GM23338 (cell line): Measurements from ENCODE around the gene SLC6A5. TPM values are rescaled to one million over a fixed set of nuclear protein-coding genes. Genes with fewer than 3 reads are reported as not detected.

Experiments used
- ATAC-seq: fragments of 200-7000 bp; cut with Tn5 transposase; 3 replicates; pipeline ENCODE4 v1.9.1; 2020
- DNase-seq: peaks from one replicate; pipeline ENCODE4 v3.0.0-alpha.2; 2015; ENCODE audit warnings: low spot score
- H2AFZ ChIP-seq: fragments of 200-600 bp; sonication (generic); 2 replicates; pipeline ENCODE4 v1.8.0; 2016; ENCODE audit warnings: antibody characterized with exemption, mild to moderate bottlenecking, moderate library complexity
- H3F3A ChIP-seq: fragments of 200-600 bp; sonication (generic); replicated peaks from 2 replicates; pipeline ENCODE4 v1.8.0; 2017; ENCODE audit warnings: antibody characterized with exemption, mixed run types, low read depth
- H3K27ac ChIP-seq: fragments of 200-600 bp; sonication (generic); 2 replicates; pipeline ENCODE4 v1.6.1; 2016; ENCODE audit warnings: low read depth
- H3K27me3 ChIP-seq: fragments of 200-600 bp; sonication (generic); 2 replicates; pipeline ENCODE4 v1.8.0; 2016; ENCODE audit warnings: mild to moderate bottlenecking, mixed run types, moderate library complexity; ENCODE audit not compliant: insufficient read depth
- H3K36me3 ChIP-seq: fragments of 200-600 bp; sonication (generic); 2 replicates; pipeline ENCODE4 v1.8.0; 2016; ENCODE audit warnings: mild to moderate bottlenecking; ENCODE audit not compliant: insufficient read depth
- H3K4me1 ChIP-seq: fragments of 200-600 bp; sonication (generic); 2 replicates; pipeline ENCODE4 v1.8.0; 2016; ENCODE audit warnings: mild to moderate bottlenecking, moderate library complexity; ENCODE audit not compliant: insufficient read depth
- H3K4me2 ChIP-seq: fragments of 200-600 bp; sonication (generic); 2 replicates; pipeline ENCODE4 v1.7.1; 2017; ENCODE audit warnings: mixed run types
- H3K4me3 ChIP-seq: fragments of 200-600 bp; sonication (generic); 2 replicates; pipeline ENCODE4 v1.6.1; 2016; ENCODE audit warnings: mixed run types
- H3K79me2 ChIP-seq: fragments of 200-600 bp; sonication (generic); replicated peaks from 2 replicates; pipeline ENCODE4 v1.8.0; 2017; ENCODE audit warnings: mild to moderate bottlenecking; ENCODE audit not compliant: insufficient read depth
- H3K9me2 ChIP-seq: fragments of 200-600 bp; sonication (generic); 2 replicates; pipeline ENCODE4 v1.8.0; 2017; ENCODE audit not compliant: insufficient read depth
- H4K20me1 ChIP-seq: fragments of 200-600 bp; sonication (generic); replicated peaks from 2 replicates; pipeline ENCODE4 v1.8.0; 2017; ENCODE audit warnings: mild to moderate bottlenecking; ENCODE audit not compliant: insufficient read depth
- H3K27ac Mint-ChIP-seq: 2 replicates; pipeline ENCODE4 v1.8.0; 2020; ENCODE audit warnings: inconsistent platforms, mild to moderate bottlenecking, moderate library complexity, mixed read lengths
- H3K27me3 Mint-ChIP-seq: 3 replicates; pipeline ENCODE4 v1.8.0; 2022; ENCODE audit warnings: low read depth, mild to moderate bottlenecking, moderate library complexity, mixed read lengths, inconsistent platforms; ENCODE audit not compliant: insufficient read depth, poor library complexity
- H3K36me3 Mint-ChIP-seq: 3 replicates; pipeline ENCODE4 v1.8.0; 2021; ENCODE audit warnings: low read depth, mild to moderate bottlenecking, inconsistent platforms, moderate library complexity, mixed read lengths
- H3K4me1 Mint-ChIP-seq: 3 replicates; pipeline ENCODE4 v1.8.0; 2020; ENCODE audit warnings: mild to moderate bottlenecking, inconsistent platforms, mixed read lengths
- H3K4me3 Mint-ChIP-seq: 3 replicates; pipeline ENCODE4 v1.8.0; 2021; ENCODE audit warnings: moderate library complexity, mild to moderate bottlenecking, inconsistent platforms, mixed read lengths
- H3K9me3 Mint-ChIP-seq: 3 replicates; pipeline ENCODE4 v1.8.0; 2020; ENCODE audit warnings: moderate library complexity, mild to moderate bottlenecking, inconsistent platforms, mixed read lengths
- CREB1 ChIP-seq: fragments of 250-450 bp; sonication (Bioruptor Pico); IDR thresholded peaks from 2 replicates; pipeline ENCODE4 v1.5.0; 2020; ENCODE audit warnings: low read depth, mild to moderate bottlenecking, moderate library complexity
- CTCF ChIP-seq, 2 experiments: fragments of 200-600 bp in 1 of 2; sonication (generic) in 1 of 2; conservative IDR thresholded peaks; 2 replicates each; pipeline versions ENCODE4 v1.5.1 to v1.6.1; 2016 to 2017; ENCODE audit warnings: antibody characterized with exemption in 2 of 2, low read depth in 2 of 2, mild to moderate bottlenecking in 2 of 2, moderate library complexity in 1 of 2
- ETS1 ChIP-seq: IDR thresholded peaks from 2 replicates; pipeline ENCODE4 v1.6.1; 2016; ENCODE audit warnings: antibody characterized with exemption
- EZH2 ChIP-seq: fragments of 200-600 bp; sonication (generic); IDR thresholded peaks from one replicate; pipeline ENCODE4 v1.8.0; 2017; ENCODE audit warnings: antibody characterized with exemption, mild to moderate bottlenecking, low read depth; ENCODE audit not compliant: unreplicated experiment
- EZH2phosphoT487 ChIP-seq: fragments of 200-600 bp; sonication (generic); IDR thresholded peaks from one replicate; pipeline ENCODE4 v1.8.1; 2018; ENCODE audit warnings: antibody characterized with exemption; ENCODE audit not compliant: unreplicated experiment
- JUNB ChIP-seq: IDR thresholded peaks from one replicate; pipeline ENCODE4 v1.6.1; 2016; ENCODE audit warnings: antibody characterized with exemption; ENCODE audit not compliant: unreplicated experiment
- NANOG ChIP-seq: IDR thresholded peaks from 2 replicates; pipeline ENCODE4 v1.6.1; 2016; ENCODE audit warnings: antibody characterized with exemption, borderline replicate concordance
- POLR2AphosphoS5 ChIP-seq: IDR thresholded peaks from 2 replicates; pipeline ENCODE4 v1.6.1; 2016; ENCODE audit warnings: antibody characterized with exemption, low read depth
- REST ChIP-seq: IDR thresholded peaks from one replicate; pipeline ENCODE4 v1.6.1; 2018; ENCODE audit warnings: antibody characterized with exemption; ENCODE audit not compliant: unreplicated experiment
- STAT1 ChIP-seq: IDR thresholded peaks from one replicate; pipeline ENCODE4 v1.6.1; 2016; ENCODE audit warnings: antibody characterized with exemption; ENCODE audit not compliant: unreplicated experiment
- ZNF114 ChIP-seq: fragments of 250-450 bp; sonication (Bioruptor Pico); IDR thresholded peaks from 2 replicates; pipeline ENCODE4 v1.5.0; 2020; ENCODE audit warnings: mild to moderate bottlenecking, moderate library complexity
- ZNF331 ChIP-seq: fragments of 250-450 bp; sonication (Bioruptor Pico); IDR thresholded peaks from 2 replicates; pipeline ENCODE4 v1.5.0; 2020; ENCODE audit warnings: low read depth, mild to moderate bottlenecking, moderate library complexity
- ZNF462 ChIP-seq: fragments of 250-450 bp; sonication (Bioruptor Pico); IDR thresholded peaks from 2 replicates; pipeline ENCODE4 v1.5.0; 2020; ENCODE audit warnings: mild to moderate bottlenecking, moderate library complexity
- polyA plus RNA-seq: library from polyadenylated mRNA; unstranded; fragments of >200 nt; fragmentation: Nextera tagmentation; extraction: Ambion mirVana; gene quantifications from 2 replicates; pipeline ENCODE4 v1.2.1, GENCODE V29; 2016
- total RNA-seq: library from RNA; depleted of rRNA; stranded (reverse); fragments of >200 nt; shearing (Covaris generic); gene quantifications from 2 replicates; pipeline ENCODE4 v1.2.3, GENCODE V29; 2014

SLC6A5 gene
- total and polyA plus RNA-seq, 2 experiments from 2014 or later: not detected

- no peak overlapping the region for H3K27ac Mint-ChIP-seq
- Histone ChIP-seq H3K79me2 (no peaks in the 10 kb centered on the region), H3K27me3 (no peaks in the 10 kb centered on the region), H2AFZ (no peak overlapping the region), H3F3A (0 out of 2 replicates have a peak, but pooled peaks cover 6% of the 10 kb centered on the region), H3K27ac (no peak overlapping the region), H4K20me1 (no peaks in the 10 kb centered on the region), H3K4me1 (peaks cover 18% of the 10 kb centered on the region), H3K9me2 (0 out of 2 replicates have a peak, but pooled peaks cover 3% of the 10 kb centered on the region), H3K4me2 (no peak overlapping the region), H3K4me3 (no peak overlapping the region), H3K36me3 (no peaks in the 10 kb centered on the region)
- no peak for ATAC-seq
- TF ChIP-seq EZH2 (no peak), ZNF114 (CRISPR knock-in tag) (no peak), CTCF (conservative IDR thresholded peaks at IDR 0.05; ENCODE audit: low read depth in 2 of 2) (no peak), NANOG (no peak), JUNB (no peak), STAT1 (no peak), CREB1 (no peak), ZNF462 (CRISPR knock-in tag) (no peak), ETS1 (no peak), REST (no peak), ZNF331 (no peak), POLR2AphosphoS5 (no peak), EZH2phosphoT487 (no peak)
- no peak overlapping the region for H3K4me3 Mint-ChIP-seq
- H3K36me3 Mint-ChIP-seq: no peaks in the 10 kb centered on the region
- no peak for DNase-seq
- H3K27me3 Mint-ChIP-seq: peaks cover under 1% of the 10 kb centered on the region
- H3K9me3 Mint-ChIP-seq: no peaks in the 10 kb centered on the region; the same call in 2 of the 3 replicates
- peaks cover 36% of the 10 kb centered on the region for H3K4me1 Mint-ChIP-seq
Measured at GRCh38 chr11:20623252-20623651, 23.8 kb downstream of the SLC6A5 start.
